Heart right ventricle (tissue), 16 donors: Measurements from ENCODE around the gene EREG. TPM values are rescaled to one million over a fixed set of nuclear protein-coding genes. Genes with fewer than 3 reads are reported as not detected.

Experiments
- ATAC-seq, 8 donors: fragments of 200-7000 bp; cut with Tn5 transposase; one replicate each; pipeline ENCODE4 v1.9.1; 2020; ENCODE audit warnings: mild to moderate bottlenecking in 8 of 8, moderate library complexity in 8 of 8, moderate number of reproducible peaks in 1 of 8
- DNase-seq, 2 donors: peaks; one replicate each; pipeline ENCODE4 v3.0.0-alpha.2; 2020
- H3K27ac ChIP-seq, 10 donors: fragments of 200-600 bp; sonication (generic) in 2 of 10; one replicate each; pipeline versions ENCODE4 v1.5.0 to v1.8.0; 2020 to 2022; ENCODE audit warnings: mild to moderate bottlenecking in 3 of 10
- H3K27me3 ChIP-seq, 7 donors: fragments of 200-600 bp; one replicate each; pipeline ENCODE4 v1.8.0; 2021 to 2022; ENCODE audit warnings: mild to moderate bottlenecking in 2 of 7
- H3K36me3 ChIP-seq, 9 donors: fragments of 200-600 bp; sonication (generic) in 1 of 9; one replicate each; pipeline versions ENCODE4 v1.5.0 to v1.8.0; 2020 to 2022; ENCODE audit warnings: mild to moderate bottlenecking in 2 of 9
- H3K4me1 ChIP-seq, 9 donors: fragments of 200-600 bp; sonication (generic) in 1 of 9; one replicate each; pipeline versions ENCODE4 v1.5.0 to v1.8.0; 2020 to 2022; ENCODE audit warnings: mild to moderate bottlenecking in 4 of 9
- H3K4me3 ChIP-seq, 10 donors: fragments of 200-600 bp; sonication (generic) in 2 of 10; one replicate each; pipeline versions ENCODE4 v1.5.0 to v1.8.0; 2020 to 2022; ENCODE audit warnings: mild to moderate bottlenecking in 7 of 10, moderate library complexity in 2 of 10
- H3K9me3 ChIP-seq, 11 donors: fragments of 200-600 bp in 10 of 11; sonication (generic) in 2 of 11; one replicate each; pipeline versions ENCODE4 v1.5.0 to v1.8.0; 2013 to 2022; ENCODE audit warnings: mild to moderate bottlenecking in 2 of 11, control low read depth in 1 of 11, moderate library complexity in 1 of 11
- WGBS, 2 donors: extraction: QIAGEN DNeasy Blood & Tissue Kit; methylation state at CpG; one replicate each; pipeline ENCODE4 v1.1.7; 2013; ENCODE audit warnings: inconsistent platforms in 1 of 2; 5-methylcytosine and 5-hydroxymethylcytosine counted together
- intact Hi-C, 10 donors: fragments of 100-400 bp; cut with DNase I; formaldehyde crosslinking; loops; one replicate each; pipeline versions ENCODE4 v1.11.1 to v1.14.2; 2022
- polyA plus RNA-seq, 2 donors: library from polyadenylated mRNA; stranded (reverse); fragments of 200-250 nt; gene quantifications; one replicate each; pipeline ENCODE4 v1.2.3, GENCODE V29; 2013
- total RNA-seq, 10 donors: library from RNA; stranded (reverse); fragmentation: NEBNext Ultra II Directional in 3 of 10; extraction: Animal tissue kit (Norgen Biotek cat#: 25700) in 3 of 10; gene quantifications; one replicate each; pipeline versions ENCODE4 v1.2.1 to v1.2.4, GENCODE V29; 2021 to 2023
- TF ChIP-seq, protein P1 (sequence below), 9 donors: fragments of 200-600 bp; sonication (generic) in 2 of 9; IDR thresholded peaks; one replicate each; pipeline versions ENCODE4 v1.5.0 to v1.8.0; 2021 to 2022; ENCODE audit warnings: antibody characterized with exemption in 9 of 9, mild to moderate bottlenecking in 5 of 9, moderate library complexity in 1 of 9
- donor health status: Arrhythmogenic right ventricular cardiomyopathy.
- donor health status: ischemic (EF 13 %, LVEDD 7.1; RV severe dilation, severe dysfunction).
- donor health status: healthy with polysubstance abuse.
- donor health status: DM: no; HTN: yes; CAD: no.
- donor health status: DM: no; HTN: no; CAD: no.
- donor health status: ischemic (EF 25% LVEDD 6.9; RV normal size, moderate dysfunction).
- donor health status: ischemic (EF 25% LVEDD 5.7; RV mildly dilated, moderate dysfunction).
- donor health status: healthy.
- donor health status: DM: yes; HTN: yes; CAD: no.
- donor health status: Ischemic cardiomyopathy.
- donor health status: ischemic (EF 35%, LVEDD 5.7; RV mildly dilated, moderate dysfunction).
- donor health status: nonischemic (EF 11% LVEDD 7.7; RV severe dilation, severe dysfunction).
- donor health status: DM: yes; HTN: yes; CAD: no.
- donor health status: PGD.
- donor health status: ischemic (EF 29% LVEDD 5.4; RV normal size, mild dysfunction).
- donor health status: nonischemic (EF 23%, LVEDD 6.1; RV moderate dilation, normal function).

The EREG gene
- total and polyA plus RNA-seq, 12 donors: 0.06 to 4.0 (median 0.20) TPM; not detected in 2

GRCh38 chr4:74323663-74324062 is 41.3 kb upstream of the EREG start:
- H3K4me1 ChIP-seq: no peaks in the 10 kb centered on the region
- intact Hi-C loops: loop anchor here in 5 of 10 donors (5.0 to 10.0 kb wide), 3 partner anchors 349 to 361 kb away; no protein-coding TSS in a partner anchor
- 77% methylated on average over 4 of the region's 4 CpGs for WGBS, 2 donors

GRCh38 chr4:74324262-74324661 is 40.7 kb upstream of the EREG start:
- Histone ChIP-seq H3K9me3 (no peaks in the 10 kb centered on the region), H3K4me3 (no peak overlapping the region), H3K27me3 (peaks cover 0 to 32% (median 7%) of the 10 kb centered on the region in 7 donors), H3K4me1 (no peaks in the 10 kb centered on the region), H3K27ac (no peak overlapping the region), H3K36me3 (no peaks in the 10 kb centered on the region)
- ATAC-seq (no peak), DNase-seq (no peak)
- TF ChIP-seq, protein P1, sequence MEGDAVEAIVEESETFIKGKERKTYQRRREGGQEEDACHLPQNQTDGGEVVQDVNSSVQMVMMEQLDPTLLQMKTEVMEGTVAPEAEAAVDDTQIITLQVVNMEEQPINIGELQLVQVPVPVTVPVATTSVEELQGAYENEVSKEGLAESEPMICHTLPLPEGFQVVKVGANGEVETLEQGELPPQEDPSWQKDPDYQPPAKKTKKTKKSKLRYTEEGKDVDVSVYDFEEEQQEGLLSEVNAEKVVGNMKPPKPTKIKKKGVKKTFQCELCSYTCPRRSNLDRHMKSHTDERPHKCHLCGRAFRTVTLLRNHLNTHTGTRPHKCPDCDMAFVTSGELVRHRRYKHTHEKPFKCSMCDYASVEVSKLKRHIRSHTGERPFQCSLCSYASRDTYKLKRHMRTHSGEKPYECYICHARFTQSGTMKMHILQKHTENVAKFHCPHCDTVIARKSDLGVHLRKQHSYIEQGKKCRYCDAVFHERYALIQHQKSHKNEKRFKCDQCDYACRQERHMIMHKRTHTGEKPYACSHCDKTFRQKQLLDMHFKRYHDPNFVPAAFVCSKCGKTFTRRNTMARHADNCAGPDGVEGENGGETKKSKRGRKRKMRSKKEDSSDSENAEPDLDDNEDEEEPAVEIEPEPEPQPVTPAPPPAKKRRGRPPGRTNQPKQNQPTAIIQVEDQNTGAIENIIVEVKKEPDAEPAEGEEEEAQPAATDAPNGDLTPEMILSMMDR (IDR thresholded peaks at IDR 0.05): no peak
- WGBS, 2 donors: 76 to 79% methylated on average over 3 of the region's 3 CpGs
- intact Hi-C loops: loop anchor here in 5 of 10 donors (5.0 to 10.0 kb wide), 3 partner anchors 348 to 361 kb away; no protein-coding TSS in a partner anchor

More at GRCh38 chr4:74323663-74324062, 41.3 kb upstream of the EREG start:
- TF ChIP-seq, protein P1 (IDR thresholded peaks at IDR 0.05): no peak
- Histone ChIP-seq H3K27me3 (peaks cover 0 to 32% (median 7%) of the 10 kb centered on the region in 7 donors), H3K9me3 (no peaks in the 10 kb centered on the region), H3K4me3 (no peak overlapping the region), H3K36me3 (no peaks in the 10 kb centered on the region), H3K27ac (no peak overlapping the region)
- DNase-seq: no peak
- no peak for ATAC-seq

GRCh38 chr4:74325886-74326285 is 39.1 kb upstream of the EREG start:
- no peak overlapping the region for H3K4me3 ChIP-seq
- H3K9me3 ChIP-seq: no peaks in the 10 kb centered on the region
- H3K27me3 ChIP-seq: peaks cover 0 to 32% (median 7%) of the 10 kb centered on the region in 7 donors
- TF ChIP-seq, protein P1 (IDR thresholded peaks at IDR 0.05): no peak
- no peaks in the 10 kb centered on the region for H3K36me3 ChIP-seq
- H3K4me1 ChIP-seq: no peaks in the 10 kb centered on the region
- intact Hi-C loops: loop anchor here in 1 of 10 donors (10.0 kb wide), 1 partner anchor 359 kb away; no protein-coding TSS in a partner anchor
- DNase-seq (no peak), ATAC-seq (no peak)
- WGBS, 2 donors: 77 to 80% methylated on average over 2 of the region's 2 CpGs
- H3K27ac ChIP-seq: no peak overlapping the region

DNA sequence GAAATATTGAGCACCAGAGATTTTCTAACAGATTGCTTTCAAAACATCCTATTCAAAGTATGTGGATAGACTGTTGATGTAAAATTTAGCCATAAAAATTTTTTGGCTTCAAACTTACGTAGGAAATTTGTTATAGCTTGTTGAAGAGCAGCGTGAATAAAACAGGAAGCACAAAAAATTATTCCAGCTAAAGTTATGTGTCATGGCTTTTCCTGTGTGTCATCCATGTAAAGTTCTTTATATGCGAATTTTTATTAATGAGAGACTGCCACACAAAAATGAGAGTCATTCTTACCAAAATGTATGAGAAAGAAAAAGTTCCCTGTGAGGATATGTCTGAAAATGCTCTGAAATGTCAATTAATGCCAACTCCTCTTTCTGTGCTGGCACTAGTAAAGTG is 37.2 kb upstream of the EREG start:
- no peak overlapping the region for H3K4me3 ChIP-seq
- ATAC-seq: no peak
- 56 to 68% methylated on average over 3 of the region's 3 CpGs for WGBS, 2 donors
- H3K9me3 ChIP-seq: no peaks in the 10 kb centered on the region
- H3K27ac ChIP-seq: peak overlapping the region in 1 of 10 donors; percentile 16
- H3K36me3 ChIP-seq: no peaks in the 10 kb centered on the region
- intact Hi-C loops: loop anchor here in 1 of 10 donors (10.0 kb wide), 1 partner anchor 357 kb away; no protein-coding TSS in a partner anchor
- DNase-seq: no peak
- H3K4me1 ChIP-seq: no peaks in the 10 kb centered on the region
- TF ChIP-seq, protein P1 (IDR thresholded peaks at IDR 0.05): no peak
- H3K27me3 ChIP-seq: peaks cover 0 to 23% (median 7%) of the 10 kb centered on the region in 7 donors
